Stimulated activated CD4-positive, alpha-beta T cell treated with anti-CD3 and anti-CD28 coated beads, Interleukin-2, amount 100 ng/mL, for 48 hours (primary cell): ENCODE data around the gene ARHGEF1.

ENCODE experiments used
- DNase-seq, 2 donors: peaks; one replicate each; pipeline ENCODE4 v3.0.0-alpha.2; 2020

Gene ARHGEF1

GRCh38 chr19:41883821-41884733, 1.1 kb downstream of the ARHGEF1 start:
- DNase-seq = peak; percentile 82 to 86

DNA sequence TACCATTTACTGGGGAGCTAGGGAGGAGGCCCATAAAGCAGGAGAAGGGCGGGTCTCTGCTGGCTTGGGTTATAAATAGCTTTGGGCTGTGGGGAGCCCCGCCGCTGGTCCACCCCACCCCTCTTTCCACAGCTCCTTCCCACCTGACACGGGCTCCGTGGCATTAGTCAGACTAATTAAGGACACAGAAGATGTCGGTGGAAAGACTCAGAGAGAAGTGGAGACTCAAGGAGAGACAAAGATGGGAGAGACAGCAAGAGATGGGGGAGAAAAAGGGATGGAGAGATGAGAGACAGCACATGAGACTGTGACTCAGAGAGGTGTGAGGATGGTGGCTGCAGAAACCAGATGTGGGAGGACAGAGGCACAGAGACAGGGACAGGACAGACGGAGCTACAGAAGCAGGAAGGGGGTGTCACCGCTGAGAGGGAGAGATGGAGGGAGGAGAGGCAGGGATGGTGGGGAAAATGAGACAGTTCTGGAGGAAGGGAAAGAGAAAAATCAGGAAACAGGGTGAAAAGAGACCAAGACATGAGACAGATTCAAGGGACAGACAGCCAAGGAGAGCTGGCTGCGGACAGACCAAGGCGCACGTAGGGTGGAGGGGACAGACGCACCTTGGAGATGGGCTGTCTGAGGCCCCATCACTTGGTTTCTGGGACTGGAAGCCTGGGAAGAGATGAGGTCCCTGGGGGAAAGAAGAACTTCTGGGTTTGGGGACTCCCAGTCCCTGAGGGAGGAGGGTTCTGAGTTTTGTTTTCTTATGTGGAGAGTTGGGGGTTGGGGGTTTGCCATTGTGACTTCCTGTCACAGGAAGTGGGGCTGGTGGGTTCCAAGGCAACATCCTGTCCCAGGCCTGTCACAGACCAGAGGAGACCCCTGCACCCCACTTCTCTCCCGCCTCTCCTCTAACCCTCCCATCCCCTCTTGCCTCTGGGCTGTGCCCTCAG, 4.1 kb downstream of the ARHGEF1 start:
- DNase-seq = no peak

DNA sequence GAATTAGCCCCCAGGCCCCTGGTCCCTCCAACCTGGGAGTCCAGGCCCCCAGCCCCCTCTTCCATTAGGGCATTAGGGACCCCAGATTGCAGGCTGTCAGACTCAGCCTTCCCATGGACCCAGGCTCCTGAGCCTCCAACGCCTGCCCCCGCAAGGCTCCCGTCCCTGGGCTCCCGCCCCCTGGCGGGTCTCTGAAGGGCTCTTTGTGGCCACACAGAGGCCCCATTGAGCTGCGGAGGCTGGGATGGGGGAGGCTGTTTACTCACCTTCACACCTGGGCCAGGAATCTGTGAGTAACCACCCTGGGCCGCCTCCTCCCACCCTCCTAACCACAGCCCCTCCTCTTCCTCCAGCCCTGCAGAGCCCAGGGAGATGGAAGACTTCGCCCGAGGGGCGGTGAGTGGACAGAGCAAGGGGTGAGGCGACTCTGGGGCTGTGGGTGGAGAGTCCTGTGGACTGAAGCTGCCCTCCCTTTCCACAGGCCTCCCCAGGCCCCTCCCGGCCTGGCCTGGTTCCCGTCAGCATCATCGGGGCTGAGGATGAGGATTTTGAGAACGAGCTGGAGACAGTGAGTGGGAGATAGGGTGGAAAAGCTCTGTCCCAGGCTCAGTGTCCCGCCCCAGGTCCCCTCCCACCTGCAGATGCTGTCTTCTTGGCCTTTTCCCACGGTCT, 4.9 kb downstream of the ARHGEF1 start:
- DNase-seq = peak; percentile 66 to 73

- DNase-seq = no peak
Observed at GRCh38 chr19:41888926-41889325, 5.9 kb downstream of the ARHGEF1 start.

GRCh38 chr19:41889896-41890295, 6.9 kb downstream of the ARHGEF1 start:
- DNase-seq = no peak

- no peak for DNase-seq
Observed at GRCh38 chr19:41890936-41891335, 8.0 kb downstream of the ARHGEF1 start.

- DNase-seq = no peak
Observed at GRCh38 chr19:41892173-41892902, 9.4 kb downstream of the ARHGEF1 start.

- DNase-seq = no peak
Observed at GRCh38 chr19:41893899-41894298, 10.9 kb downstream of the ARHGEF1 start.

DNA sequence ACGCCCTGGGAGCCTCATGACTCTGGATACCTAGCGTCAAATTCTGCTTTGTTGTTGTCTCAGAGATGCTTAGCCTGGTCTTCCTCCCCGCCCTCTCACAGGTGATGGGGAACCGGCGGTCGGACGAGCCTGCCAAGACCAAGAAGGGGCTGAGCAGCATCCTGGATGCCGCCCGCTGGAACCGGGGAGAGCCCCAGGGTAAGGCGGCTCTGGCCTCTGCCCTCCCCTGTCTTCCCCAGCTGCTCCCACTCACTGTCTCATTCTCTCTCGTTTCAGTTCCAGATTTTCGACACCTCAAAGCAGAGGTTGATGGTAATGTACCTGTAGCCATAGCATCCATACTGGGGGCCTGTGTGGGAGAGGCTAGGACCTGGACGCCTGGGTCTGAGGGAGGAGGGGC, 11.4 kb downstream of the ARHGEF1 start:
- DNase-seq = no peak

GRCh38 chr19:41895745-41896580, 13.0 kb downstream of the ARHGEF1 start:
- no peak for DNase-seq

- no peak for DNase-seq
Observed at GRCh38 chr19:41896581-41896942, 13.6 kb downstream of the ARHGEF1 start.

GRCh38 chr19:41897181-41897580, 14.2 kb downstream of the ARHGEF1 start:
- DNase-seq = no peak

GRCh38 chr19:41897820-41898219, 14.8 kb downstream of the ARHGEF1 start:
- no peak for DNase-seq

GRCh38 chr19:41898235-41898634, 15.3 kb downstream of the ARHGEF1 start:
- DNase-seq = no peak

- no peak for DNase-seq
Observed at GRCh38 chr19:41901707-41902360, 18.9 kb downstream of the ARHGEF1 start.

- DNase-seq = no peak
Observed at GRCh38 chr19:41902594-41902993, 19.6 kb downstream of the ARHGEF1 start.

- no peak for DNase-seq
Observed at GRCh38 chr19:41903193-41903953, 20.4 kb downstream of the ARHGEF1 start.

- DNase-seq = no peak
Observed at GRCh38 chr19:41904118-41904870, 21.3 kb downstream of the ARHGEF1 start.

DNA sequence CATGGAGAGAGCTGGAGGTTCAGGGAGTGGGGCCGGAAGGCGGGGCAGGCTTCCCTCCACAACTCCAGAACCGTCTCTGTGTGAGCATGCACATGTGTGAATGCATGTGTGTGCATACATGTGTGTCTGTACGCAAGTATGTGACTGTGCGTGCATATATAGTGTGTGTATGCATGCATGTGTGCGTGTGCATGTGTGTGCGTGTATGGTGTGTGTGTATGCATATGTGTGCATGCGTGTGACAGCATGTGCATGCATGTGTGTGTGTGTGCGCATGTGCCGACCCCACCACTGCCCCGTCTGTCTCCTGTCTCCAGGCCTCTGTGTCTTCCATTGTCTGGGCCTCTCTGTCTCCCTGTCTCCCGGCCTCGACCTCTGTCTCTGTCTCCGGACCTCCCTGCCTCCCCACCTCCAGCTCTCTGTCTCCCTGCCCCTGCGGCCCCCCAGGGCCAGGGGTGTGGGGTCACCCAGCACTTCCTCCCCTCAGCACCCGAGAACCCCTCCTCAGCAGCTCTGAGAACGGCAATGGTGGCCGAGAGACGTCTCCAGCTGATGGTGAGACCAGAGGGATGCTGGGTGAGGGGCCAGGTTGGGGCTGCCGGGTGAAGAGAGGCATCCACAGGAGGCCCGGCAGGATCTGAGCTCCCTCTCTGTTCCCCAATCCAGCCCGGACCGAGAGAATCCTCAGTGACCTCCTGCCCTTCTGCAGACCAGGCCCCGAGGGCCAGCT, 22.5 kb downstream of the ARHGEF1 start:
- no peak for DNase-seq
